ENCODE results near the gene TUBB.

TUBB gene

DNA sequence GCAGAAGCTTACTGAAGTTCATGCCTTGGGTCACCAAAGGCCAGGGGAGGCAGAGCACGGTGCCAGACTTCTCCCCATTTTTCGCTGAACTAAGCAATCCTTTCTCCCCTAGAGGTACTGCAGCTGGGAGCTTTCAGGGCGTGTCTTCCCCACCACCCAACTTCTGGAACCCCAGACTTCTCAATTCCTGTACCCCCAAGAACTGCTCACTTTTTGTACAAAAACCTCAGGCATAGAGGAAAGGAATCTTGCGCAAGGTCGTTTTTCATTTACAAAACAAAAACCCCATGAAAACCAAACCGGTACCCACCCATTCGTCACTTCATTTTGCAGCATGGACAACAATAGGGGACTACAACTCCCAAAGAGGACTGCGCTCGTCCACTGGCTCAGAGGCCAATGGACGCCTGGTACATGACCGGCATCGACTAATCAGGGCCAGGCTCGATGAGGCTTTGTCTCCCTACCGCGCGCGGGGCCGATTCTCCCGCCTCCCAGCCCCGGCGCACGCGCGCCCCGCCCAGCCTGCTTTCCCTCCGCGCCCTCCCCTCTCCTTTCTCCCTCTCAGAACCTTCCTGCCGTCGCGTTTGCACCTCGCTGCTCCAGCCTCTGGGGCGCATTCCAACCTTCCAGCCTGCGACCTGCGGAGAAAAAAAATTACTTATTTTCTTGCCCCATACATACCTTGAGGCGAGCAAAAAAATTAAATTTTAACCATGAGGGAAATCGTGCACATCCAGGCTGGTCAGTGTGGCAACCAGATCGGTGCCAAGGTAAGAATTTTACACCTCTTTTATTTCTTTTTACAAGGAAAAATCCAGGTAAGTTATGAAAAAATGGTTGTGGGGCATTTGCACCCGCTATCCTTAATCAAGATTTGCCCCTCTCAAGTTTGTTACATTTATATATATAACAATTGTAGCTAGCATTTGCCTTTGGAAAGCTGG is at the start of gene TUBB:
TUBB (plus strand) TSS at position 562 of the 947 bp plus-strand sequence; CDS start at position 717, 155 bp downstream.
- DNase-seq (ENCODE audit: low read depth in 2 of 2), result peak; percentile 94

DNA sequence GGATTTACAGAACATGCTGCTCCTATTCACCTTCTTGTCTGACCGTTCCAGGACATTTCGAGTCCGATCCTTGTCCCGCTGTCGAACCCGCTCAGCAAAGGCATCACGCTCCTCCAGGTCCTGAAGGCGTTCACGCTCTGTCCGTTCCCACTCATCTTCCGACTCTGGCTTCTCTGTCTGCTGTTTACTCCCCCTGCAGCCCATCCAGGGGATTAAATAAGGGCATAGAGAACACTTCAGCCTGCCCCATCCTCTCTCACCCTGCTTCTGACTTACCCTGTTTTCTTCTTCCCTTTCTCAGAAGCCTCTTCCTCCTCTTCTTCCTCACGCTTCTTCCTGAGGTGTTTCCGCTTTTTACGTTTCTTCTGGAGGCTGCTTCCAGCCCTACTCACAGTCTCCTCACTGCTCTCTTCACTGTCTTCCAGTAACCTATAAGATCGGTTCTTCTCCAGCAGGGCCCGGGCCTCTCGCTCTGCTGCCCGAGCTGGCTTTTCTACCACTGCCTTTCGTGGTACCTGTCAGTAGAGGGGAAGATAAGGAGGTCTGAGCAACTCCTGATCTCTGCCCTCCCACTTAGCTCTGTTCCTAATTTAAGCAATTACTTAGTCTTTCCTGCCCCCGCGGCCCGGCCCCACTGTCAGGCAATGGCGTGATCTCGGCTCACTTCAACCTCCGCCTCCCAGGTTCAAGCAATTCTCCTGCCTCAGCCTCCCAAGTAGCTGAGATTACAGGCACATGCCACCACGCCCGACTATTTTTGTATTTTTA is 49.2 kb upstream of the TUBB start:
- DNase-seq (ENCODE audit: low read depth in 2 of 2), result no peak

DNA sequence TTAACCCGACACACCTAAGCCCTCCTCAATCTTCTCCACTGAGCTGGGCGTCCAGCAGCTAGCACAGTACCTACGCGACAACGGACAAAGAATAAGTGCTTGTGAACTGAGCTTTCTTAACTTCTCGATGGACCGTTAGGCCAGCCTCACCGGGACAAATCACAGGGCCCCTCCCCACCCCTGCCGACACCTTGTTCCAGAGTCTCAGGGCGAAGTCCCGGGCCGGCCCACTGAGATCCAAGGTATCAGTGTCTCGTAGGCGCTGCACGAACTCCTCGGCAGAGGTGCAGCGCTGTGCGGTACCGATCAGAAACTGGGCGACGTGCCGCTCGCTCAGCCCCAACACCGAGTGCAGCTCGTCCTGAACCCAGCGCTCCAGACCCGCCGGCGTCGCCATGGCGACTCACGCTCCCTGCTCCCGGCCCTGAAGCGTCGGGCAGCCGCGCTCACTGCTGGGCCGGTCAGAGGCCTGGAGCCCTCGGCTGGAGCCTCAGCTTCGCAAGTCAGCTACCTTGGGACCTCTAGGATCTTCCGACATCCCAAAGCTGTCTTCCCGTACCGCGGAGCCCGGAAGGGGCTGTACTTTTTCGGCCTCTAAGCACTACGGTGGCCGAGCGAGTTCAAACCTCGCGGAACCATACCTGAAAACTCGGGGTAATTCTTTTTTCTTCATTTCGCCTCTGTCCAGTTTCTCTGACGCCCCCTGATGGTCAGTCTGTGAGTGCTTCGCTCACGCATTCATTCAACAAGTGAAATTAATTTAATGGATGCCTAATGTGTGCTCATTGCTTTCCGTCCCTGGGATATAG is 47.5 kb upstream of the TUBB start, which contains the start of gene DHX16:
DHX16 (minus strand) TSS at position 562 of the 809 bp plus-strand sequence; CDS start at position 397, 165 bp downstream.
- peak; percentile 77 to 89 for DNase-seq (ENCODE audit: low read depth in 2 of 2)

DNA sequence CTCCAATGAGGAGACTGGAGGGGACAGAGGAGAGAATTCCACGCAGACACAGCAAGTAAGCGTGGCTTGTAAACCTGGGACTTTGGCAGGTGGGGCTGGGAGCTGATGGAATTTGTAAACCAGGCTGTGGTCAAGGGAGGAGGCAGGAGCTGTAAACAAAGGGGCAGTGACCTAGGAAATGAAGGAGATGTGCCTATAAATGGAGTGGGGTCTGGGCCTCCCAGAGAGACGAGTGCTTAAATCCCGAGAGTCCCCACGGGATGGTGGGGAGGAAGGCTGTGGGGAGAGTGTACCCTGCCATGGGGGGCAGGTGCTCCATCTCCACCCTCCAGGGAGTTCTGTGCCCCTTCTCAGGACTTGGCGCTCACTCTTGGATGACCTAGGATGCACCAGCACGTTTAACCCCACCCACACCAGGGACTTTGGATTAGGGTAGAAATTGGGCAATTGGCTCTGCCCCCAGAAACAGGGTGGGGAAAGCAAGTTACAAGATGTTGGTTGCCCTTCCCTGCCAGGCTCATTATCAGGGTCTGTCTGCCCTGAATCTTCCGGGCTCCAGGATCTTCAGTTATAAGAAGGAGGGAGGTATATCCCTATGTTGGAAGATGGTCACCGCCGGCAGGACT is 43.4 kb upstream of the TUBB start:
- DNase-seq (ENCODE audit: low read depth in 2 of 2), result no peak

DNA sequence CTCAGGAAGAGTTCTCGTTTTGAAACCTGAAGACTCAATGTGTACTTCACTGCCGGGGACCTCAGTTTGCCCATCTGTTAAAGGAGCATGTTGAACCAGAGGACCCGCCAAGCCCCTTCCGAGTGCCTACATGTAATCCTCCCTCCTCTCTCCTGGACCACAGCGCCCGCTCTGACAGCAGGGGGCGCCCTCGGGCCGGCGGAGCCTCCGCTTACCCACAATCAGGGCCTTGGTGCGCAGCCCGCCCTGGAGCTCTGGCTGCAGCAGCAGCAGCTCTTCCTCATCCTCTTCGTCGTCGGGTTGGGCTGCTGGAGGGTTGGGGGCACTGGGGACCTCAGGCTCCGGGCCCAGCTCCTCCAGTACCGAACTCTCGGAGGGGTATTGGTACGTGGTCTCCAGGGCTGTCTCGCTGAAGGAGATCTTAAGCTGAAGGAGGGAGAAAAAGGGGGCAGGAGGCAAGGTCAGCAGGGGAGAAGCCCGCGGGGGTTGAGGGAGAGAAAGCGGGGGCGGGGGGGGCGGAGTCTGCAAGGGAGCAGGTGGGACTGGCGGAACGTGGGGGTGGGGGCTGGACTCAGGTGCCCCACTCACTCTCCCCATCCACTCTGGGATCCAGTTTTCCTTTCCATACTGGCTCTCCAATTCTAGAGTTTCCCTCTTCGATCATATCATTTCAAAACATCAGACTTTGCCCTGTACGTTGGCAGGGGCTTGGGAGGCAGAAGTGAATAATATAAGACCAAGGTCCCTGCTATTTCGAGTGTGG is 41.0 kb upstream of the TUBB start:
- DNase-seq (ENCODE audit: low read depth in 2 of 2), result peak; percentile 80 to 90

DNA sequence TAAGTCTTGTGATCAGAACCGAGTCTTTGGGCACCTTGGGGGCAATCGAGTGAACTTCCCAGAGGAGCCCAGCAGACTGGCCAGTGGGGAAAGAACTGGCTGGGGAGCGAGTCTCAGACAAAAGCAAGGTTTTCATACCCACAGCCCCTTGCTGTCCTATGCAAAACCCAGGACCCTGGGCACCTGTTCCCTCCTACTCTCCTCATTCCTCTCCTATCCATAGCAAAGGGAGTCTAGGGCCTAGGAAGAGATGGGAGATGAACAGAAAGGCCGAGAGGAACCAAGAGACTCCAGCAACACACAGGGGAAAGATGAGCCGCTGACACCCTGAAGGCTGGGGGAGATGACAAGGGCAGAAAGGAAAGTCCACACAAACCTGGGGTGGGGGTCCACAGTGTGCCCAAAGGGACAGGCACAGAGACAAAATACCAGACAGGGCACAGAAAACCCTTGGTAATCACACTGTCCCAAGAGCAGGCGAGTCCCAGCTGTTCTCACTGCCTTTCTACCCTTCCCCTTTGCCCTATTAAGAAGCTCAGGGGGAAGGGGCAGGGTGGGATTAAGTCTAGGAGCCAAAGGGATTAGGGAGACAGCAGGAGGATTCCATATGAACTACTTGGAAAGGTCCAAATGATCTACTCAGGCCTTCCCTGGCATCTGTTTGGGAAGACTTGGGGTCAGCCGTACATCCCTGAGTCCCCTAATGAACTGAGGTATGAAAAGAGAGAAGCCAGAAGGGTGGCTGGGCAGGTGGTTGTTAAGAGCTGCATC is 40.2 kb upstream of the TUBB start:
- DNase-seq (ENCODE audit: low read depth in 2 of 2), result no peak

DNA sequence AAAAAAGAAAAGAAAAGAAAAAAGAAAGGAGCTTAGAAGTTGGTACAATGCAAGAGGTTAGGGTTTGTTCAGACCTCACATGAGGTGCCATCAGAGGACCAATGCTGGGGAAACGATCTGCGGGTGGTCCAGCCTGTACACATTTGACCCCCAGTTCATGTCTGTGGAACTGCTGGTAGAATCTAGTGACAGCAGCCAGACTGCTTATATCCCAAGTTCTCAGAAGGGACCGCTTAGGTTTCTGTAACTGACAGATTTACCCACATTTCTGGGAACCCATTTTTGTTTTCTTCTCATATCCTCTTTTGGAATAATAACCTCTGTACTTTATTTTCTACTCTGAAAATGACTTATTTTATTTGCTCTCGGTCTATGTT is 38.4 kb upstream of the TUBB start:
- no peak for DNase-seq (ENCODE audit: low read depth in 2 of 2)

DNA sequence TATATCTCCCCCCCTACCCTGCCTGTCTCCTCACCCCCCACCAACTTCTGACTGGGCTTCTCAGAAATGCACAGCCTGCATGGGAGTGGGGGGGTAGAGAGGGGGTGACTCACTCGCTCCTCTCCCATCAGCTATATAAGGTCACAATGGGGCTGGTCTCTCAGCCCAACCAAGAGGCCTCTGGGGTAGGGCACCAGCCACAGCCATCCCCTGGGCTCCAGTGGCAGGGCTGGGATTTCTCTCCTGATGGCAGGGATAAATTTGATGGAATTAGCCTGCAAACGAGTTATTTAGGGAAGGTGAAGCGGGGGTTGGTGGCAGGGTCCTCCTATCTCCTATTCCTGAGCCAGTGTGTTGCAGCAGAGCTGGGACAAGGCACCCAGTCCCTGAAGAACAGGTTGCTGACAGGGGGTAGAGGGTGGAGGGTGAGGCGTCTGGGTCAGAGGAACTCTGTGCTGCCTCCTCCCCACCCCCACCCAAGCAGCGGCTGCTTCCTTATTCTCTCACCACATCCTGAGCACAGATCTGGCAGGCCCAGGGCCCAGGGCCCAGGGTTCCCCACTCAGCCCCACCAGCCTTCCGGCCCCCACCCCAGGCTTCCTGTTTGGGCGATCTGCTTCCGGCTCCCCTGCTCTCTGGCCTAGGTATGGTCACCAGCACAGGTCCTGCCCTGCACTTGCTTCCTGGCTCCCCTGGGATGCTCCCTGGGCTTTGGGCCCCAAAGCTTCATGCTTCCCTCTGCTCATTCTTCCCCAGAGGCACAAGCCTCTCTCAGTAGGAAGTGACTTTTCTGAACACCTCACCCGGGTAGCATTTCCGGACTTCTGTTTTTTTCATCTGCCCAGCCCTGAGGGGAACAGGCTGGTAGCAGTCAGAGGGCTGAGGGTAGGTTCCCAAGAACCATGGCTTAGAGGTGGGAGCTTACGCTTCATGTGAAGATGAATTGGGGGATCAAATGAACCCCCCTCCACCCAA is 37.7 kb upstream of the TUBB start:
- peak; percentile 82 for DNase-seq (ENCODE audit: low read depth in 2 of 2)

DNA sequence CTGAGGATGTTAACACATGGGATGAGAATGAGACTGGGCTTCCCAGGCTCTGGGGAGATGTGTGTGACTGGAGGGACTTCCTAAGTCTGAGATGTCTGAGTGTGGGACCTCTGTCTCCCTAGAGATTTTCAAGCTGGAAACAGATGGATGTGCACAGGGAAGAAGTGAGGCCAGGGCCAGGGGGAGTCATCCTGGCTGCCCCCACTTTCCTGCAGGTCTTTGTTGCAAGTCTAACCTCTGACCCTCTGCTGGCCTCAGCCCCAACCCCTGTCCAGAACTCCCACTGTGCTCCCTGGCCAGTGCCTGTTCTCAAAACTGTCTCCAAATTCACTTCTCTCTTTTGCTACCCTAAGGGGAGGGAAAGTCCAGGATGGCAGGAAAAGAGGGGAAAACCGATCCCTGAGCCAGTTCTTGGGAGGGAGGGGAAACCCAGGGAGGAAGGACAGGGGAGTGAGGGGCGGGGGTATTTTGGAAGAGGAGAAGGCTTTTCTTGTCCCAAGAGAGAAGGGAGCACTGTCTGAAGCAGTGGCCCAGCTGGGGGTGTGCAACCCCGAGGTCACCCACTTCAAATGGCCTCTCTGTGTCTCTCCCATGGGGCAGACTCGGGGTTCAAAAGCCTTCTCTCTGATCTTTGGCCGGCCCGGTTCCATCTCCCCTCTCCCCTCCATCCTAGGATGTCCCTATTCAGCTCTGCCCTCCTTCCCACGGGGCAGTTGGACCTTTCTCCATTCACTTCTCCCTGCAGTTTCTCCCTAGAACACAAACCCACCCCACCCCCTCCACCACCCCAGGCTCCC is 36.8 kb upstream of the TUBB start:
- DNase-seq (ENCODE audit: low read depth in 2 of 2), result no peak

DNA sequence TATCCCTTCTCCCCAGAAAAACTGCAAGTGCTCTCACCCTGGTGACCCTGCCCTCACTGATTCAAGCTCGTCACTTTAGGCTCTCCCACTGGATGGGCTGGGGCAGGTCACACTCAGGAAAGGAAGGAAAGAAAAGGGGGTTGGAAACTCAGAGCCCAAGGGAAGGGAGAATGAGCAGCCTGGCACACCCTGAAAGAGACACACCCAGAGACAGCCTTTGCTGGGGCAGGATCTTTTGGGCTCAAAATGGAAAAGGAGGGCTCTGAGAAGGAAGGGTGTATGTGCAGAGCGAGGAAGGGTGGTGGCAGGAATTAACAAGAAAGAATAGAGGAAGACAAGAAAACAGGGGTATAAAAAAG is 36.2 kb upstream of the TUBB start:
- no peak for DNase-seq (ENCODE audit: low read depth in 2 of 2)

DNA sequence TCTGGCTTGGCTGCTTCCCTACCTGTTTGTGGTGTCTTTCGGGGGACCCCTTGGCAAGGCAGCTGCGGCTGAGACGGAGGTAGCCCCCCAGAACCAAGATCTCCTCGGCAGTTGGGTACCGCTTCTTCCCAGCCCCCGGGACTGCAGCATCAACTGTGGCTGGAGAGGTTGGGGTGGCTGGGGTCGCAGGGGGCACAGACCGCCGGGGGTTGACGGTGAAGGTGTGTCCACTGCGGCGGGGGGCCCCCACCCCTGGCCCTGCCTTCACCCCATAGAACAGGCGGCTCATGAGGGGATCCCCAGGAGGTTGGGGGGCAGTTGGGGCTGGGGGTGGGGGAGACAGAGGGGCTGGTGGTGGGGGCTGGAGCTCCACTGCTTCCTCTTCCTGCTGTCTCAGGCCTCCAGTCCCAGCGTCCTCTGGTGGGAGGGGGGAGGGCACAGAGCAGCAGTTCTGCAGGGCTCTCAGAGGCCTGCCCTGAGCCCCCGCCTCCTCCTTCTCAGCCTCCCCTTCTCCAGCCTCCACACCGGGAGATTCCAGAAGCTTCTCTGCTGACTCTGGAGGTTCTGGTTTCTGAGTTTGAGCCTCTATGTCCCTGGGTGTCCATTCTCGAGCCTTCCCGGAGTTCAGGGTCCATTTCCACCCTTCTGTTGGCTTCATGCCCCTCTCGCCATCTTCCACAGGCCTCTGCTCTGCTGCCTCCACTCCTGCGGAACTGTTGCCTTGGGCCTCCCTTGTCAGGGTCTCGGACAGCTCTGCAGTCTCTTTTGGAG is 35.6 kb upstream of the TUBB start:
- DNase-seq (ENCODE audit: low read depth in 2 of 2), result peak in 1 of 2 donors; percentile 24

DNA sequence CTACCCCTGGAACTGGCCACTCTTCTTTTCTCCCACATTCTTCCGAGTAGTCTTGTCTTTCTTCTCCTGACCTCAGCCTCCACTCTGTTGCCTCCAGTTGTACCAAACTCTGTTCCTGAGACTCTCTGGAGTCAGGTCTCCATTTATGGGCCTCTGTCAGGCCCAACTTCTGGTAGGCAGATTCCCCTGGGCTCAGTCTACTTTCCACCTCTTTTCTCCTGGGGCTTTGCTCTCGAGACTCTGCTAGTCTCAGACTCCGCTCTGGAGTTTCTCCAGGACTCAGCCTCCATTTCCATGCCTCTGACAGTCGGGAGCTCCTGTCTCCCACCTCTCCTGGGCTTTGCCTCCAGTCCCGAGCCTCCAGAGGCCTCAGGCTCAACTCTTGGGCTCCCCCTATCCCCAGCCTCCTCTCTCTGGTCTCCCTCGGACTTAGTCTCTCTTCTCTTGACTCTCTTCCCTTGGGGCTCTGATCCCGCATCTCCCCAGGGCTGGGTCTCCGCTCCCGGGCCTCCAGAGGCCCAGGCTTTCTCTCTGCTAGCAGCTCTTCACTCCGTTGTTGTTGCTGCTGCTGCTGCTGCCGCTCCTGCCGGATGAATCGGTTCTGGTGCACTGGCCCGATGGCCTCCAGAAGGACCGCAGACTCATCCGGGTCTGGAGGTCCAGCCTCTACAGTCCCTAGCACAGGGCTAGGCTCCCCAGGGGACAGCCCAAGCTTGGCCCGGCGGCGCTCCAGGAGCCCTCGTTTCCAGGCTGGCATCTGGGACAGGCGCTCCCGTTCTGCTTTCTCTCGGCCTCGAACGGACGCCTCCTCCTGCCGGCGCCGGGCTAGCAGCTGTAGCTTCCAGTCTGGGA is 34.8 kb upstream of the TUBB start:
- no peak for DNase-seq (ENCODE audit: low read depth in 2 of 2)

DNA sequence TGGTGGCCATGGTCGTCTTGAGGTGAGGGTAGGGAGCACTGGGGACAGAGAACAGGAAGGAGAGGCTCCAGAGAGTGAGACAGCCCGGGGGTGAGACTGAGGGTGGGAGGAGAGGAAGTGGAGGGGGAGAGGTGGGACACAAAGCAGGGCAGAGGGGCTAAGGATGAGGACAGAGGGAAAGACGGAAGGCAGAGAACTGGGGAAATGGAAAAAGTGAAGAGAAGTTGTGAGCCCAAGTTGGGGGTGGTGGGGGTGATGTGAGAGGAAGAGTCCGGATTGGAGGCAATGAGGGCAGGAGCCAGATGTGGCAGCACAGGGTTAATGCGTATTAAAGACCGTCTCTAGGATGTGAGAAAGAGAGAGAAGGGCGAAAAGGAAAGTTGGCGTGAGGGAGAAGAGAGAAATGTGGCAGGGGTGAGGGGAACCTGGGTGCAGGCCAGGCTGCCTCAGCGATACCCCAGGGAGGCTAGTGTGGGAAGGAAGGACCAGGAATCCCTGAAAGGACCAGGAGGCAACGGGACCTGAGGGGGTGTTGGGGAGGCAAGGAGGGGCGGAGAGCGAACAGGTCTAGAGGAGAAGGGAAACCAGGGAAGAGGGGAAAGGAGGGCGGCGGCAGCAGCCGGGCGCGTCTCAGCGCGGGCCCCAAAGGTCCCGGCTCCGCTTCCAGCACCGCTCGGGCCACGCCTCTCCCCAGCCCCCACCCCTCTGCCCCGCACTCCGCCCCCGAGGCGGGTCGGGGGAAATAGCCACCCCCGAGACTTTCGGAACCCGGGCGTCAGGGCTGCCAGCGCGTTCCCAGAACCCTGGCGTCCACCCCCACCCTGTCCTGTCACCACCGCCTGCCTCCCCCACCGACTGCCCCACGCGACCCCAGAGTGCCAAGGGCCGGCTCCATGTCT is 33.9 kb upstream of the TUBB start, which contains the start of gene PPP1R18:
PPP1R18 (minus strand) TSS at position 637 of the 899 bp plus-strand sequence; CDS start at position 10, 627 bp downstream.
- DNase-seq (ENCODE audit: low read depth in 2 of 2), result peak; percentile 69 to 83

DNA sequence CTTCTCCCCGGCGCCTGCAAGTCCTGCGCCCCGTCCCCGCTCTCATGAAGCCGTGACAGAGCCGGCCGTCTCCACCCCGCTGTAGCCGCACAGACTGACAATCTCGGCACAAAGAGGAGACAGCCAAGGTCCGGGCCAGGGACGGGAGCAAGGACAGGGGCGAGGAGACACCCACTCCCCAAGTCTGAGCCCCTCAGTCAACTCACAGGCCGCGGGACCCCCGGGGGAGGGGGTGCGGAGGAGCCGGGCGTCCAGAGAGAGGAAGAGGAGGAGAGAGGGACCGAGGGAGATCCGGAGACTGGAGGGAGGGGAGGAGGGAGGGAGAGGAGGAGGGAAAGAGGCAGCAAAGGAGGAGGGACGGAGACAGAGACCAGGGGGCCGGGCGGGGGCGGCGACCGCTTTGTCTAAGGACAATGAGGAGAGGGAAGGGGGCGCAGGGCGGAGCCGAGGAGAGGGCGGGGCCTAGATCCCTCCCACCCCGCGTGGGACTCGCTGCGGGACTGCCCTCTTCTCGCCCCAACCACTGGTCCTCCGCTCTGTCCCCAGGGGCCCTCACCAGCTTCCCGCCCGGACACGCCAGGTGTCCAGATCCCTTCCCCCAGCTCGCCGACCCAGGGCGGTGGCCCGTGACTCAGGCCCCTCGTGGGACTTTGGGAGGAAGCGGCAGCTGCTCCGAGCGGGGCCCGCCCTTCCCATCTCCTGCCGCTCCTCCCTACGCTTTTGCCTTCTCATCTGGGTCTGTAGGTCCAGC is 33.1 kb upstream of the TUBB start:
- DNase-seq (ENCODE audit: low read depth in 2 of 2), result peak; percentile 76 to 80

All from stimulated activated CD4-positive, alpha-beta T cell treated with anti-CD3 and anti-CD28 coated beads, Interleukin-15, amount 100 ng/mL, for 48 hours (primary cell).